NT2/D1 (cell line): ENCODE data around the gene XKR7.

Experiments used
- DNase-seq: peaks from one replicate; pipeline ENCODE4 v3.0.0-alpha.2; 2011; ENCODE audit warnings: low read depth, low spot score
- H3K27me3 ChIP-seq: 2 replicates; pipeline ENCODE4 v1.6.0; 2011; ENCODE audit warnings: mild to moderate bottlenecking; ENCODE audit not compliant: insufficient read length, insufficient read depth
- H3K36me3 ChIP-seq: 2 replicates; pipeline ENCODE4 v1.6.1; 2011; ENCODE audit warnings: mild to moderate bottlenecking, low read length, mixed read lengths; ENCODE audit not compliant: insufficient read depth, insufficient read length
- H3K4me1 ChIP-seq: 2 replicates; pipeline ENCODE4 v1.5.1; 2011; ENCODE audit not compliant: insufficient read depth, insufficient read length
- H3K4me3 ChIP-seq: 2 replicates; pipeline ENCODE4 v1.5.1; 2011; ENCODE audit warnings: low read depth; ENCODE audit not compliant: insufficient read length
- H3K9ac ChIP-seq: 2 replicates; pipeline ENCODE4 v1.6.0; 2011; ENCODE audit warnings: low read depth; ENCODE audit not compliant: insufficient read length
- H3K9me3 ChIP-seq: 2 replicates; pipeline ENCODE4 v1.5.1; 2011; ENCODE audit warnings: mild to moderate bottlenecking, low read length; ENCODE audit not compliant: insufficient read depth
- SUZ12 ChIP-seq: IDR thresholded peaks from 2 replicates; pipeline ENCODE4 v1.6.1; 2011; ENCODE audit not compliant: insufficient read length, insufficient read depth; ENCODE audit errors: extremely low read depth
- YY1 ChIP-seq: IDR thresholded peaks from 2 replicates; pipeline ENCODE4 v1.6.1; 2011; ENCODE audit not compliant: insufficient read length, insufficient read depth
- ZNF274 ChIP-seq: IDR thresholded peaks from 2 replicates; pipeline ENCODE4 v1.6.1; 2011; ENCODE audit warnings: mild to moderate bottlenecking, low read depth, low read length

XKR7 gene

GRCh38 chr20:31969991-31970390 lies 2.0 kb downstream of the XKR7 start:
- H3K27me3 ChIP-seq: peaks cover 54% of the 10 kb centered on the region
- no peak for TF ChIP-seq SUZ12
- no peak for TF ChIP-seq YY1
- no peak for TF ChIP-seq ZNF274
- H3K36me3 ChIP-seq: no peaks in the 10 kb centered on the region
- no peak for DNase-seq
- H3K9ac ChIP-seq: no peak overlapping the region
- peaks cover under 1% of the 10 kb centered on the region for H3K4me1 ChIP-seq
- H3K4me3 ChIP-seq: no peak overlapping the region
- H3K9me3 ChIP-seq: no peaks in the 10 kb centered on the region

DNA sequence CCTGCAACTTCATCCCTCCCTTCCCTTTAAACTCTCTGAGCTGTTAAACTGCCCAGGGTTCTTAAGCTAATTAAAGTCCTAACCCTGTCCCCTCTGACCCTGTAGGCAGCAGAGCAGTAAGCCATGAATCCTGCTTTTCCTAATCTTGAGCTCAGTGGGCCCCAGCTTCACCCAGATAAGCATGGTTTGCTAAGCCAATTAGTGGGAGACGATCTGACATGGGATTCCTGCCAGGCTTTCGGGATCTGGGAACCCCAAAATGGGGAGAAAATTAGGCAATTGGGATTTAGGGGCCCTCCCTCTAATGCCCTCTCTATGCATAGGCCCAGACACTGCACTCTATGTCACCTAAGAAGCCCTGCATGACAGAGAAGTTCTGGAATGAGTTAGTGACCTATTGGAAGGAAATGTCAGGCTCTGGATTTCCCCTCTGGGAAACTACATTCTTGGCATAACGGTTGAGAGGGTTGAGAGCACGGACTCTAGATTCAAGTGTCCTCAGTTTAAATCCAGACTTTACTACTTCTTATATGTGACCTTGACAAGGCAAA lies 4.6 kb downstream of the XKR7 start:
- Histone ChIP-seq H3K9ac (no peak overlapping the region), H3K4me1 (peaks cover 5% of the 10 kb centered on the region), H3K36me3 (no peaks in the 10 kb centered on the region), H3K9me3 (no peaks in the 10 kb centered on the region), H3K27me3 (peaks cover 31% of the 10 kb centered on the region), H3K4me3 (no peak overlapping the region)
- TF ChIP-seq YY1 (no peak), SUZ12 (no peak), ZNF274 (no peak)
- no peak for DNase-seq

GRCh38 chr20:31974296-31974695 lies 6.3 kb downstream of the XKR7 start:
- no peak overlapping the region for H3K4me3 ChIP-seq

DNA sequence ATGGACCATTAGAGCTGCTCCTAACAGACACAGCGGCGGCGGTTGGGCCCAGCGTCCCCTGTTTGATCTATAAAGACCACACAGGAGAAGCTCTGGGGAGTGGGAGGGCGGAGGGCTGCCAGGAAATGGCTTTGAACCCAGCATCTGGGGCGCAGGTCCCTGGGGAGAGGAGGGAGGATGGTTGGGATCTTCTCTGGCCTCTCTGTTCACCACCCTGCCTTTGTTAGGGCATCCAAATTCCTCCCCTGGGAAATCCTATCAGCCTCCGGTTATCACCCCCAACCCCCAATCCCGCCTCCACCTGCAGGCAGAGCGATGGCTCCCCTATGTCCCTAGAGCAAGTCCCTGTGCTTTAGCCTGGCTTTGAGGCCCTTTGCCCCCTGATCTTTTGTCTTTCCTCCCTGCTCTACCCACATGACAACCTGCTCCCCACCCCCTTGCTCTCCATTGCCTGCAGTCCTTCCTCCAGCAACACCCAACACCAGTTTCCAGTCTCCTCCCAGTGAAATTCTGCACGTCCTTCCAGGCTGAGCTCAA lies 7.1 kb downstream of the XKR7 start:
- Histone ChIP-seq H3K9me3 (no peaks in the 10 kb centered on the region), H3K27me3 (peaks cover 12% of the 10 kb centered on the region), H3K4me3 (no peak overlapping the region), H3K4me1 (peaks cover 5% of the 10 kb centered on the region), H3K36me3 (no peaks in the 10 kb centered on the region), H3K9ac (no peak overlapping the region)
- DNase-seq: peak; percentile 69
- TF ChIP-seq ZNF274: no peak
- no peak for TF ChIP-seq SUZ12
- TF ChIP-seq YY1: no peak

More at GRCh38 chr20:31974296-31974695, 6.3 kb downstream of the XKR7 start:
- Histone ChIP-seq H3K4me1 (peaks cover 5% of the 10 kb centered on the region), H3K9me3 (no peaks in the 10 kb centered on the region), H3K9ac (no peak overlapping the region), H3K36me3 (no peaks in the 10 kb centered on the region), H3K27me3 (peaks cover 20% of the 10 kb centered on the region)
- no peak for DNase-seq
- TF ChIP-seq SUZ12 (no peak), YY1 (no peak), ZNF274 (no peak)

DNA sequence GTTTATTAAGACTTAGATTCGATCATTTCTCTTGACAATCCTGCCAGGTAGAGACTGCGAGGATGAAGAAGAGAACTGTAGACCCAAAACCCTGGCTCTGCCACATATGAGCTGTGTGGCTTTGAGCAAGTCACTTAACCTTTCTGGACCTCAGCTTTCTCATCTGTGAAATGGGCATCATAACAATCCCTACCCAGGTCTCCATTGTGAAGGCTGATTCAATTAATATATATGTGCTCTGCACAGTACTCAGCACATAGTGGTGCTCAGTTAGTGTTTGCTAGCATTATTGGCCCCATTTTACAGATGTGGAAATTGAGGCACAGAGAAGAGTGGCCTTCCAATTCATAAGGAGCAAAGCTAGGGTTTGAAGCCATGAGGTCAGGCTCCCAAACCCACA lies 7.9 kb downstream of the XKR7 start:
- peaks cover 4% of the 10 kb centered on the region for H3K27me3 ChIP-seq
- H3K4me3 ChIP-seq: no peak overlapping the region
- H3K9me3 ChIP-seq: no peaks in the 10 kb centered on the region
- no peak overlapping the region for H3K9ac ChIP-seq
- TF ChIP-seq SUZ12 (no peak), ZNF274 (no peak), YY1 (no peak)
- H3K36me3 ChIP-seq: no peaks in the 10 kb centered on the region
- peaks cover 5% of the 10 kb centered on the region for H3K4me1 ChIP-seq
- DNase-seq: no peak

- Histone ChIP-seq H3K9me3 (no peaks in the 10 kb centered on the region), H3K4me1 (peaks cover 5% of the 10 kb centered on the region)
Observed at GRCh38 chr20:31977080-31977479, 9.1 kb downstream of the XKR7 start.

DNA sequence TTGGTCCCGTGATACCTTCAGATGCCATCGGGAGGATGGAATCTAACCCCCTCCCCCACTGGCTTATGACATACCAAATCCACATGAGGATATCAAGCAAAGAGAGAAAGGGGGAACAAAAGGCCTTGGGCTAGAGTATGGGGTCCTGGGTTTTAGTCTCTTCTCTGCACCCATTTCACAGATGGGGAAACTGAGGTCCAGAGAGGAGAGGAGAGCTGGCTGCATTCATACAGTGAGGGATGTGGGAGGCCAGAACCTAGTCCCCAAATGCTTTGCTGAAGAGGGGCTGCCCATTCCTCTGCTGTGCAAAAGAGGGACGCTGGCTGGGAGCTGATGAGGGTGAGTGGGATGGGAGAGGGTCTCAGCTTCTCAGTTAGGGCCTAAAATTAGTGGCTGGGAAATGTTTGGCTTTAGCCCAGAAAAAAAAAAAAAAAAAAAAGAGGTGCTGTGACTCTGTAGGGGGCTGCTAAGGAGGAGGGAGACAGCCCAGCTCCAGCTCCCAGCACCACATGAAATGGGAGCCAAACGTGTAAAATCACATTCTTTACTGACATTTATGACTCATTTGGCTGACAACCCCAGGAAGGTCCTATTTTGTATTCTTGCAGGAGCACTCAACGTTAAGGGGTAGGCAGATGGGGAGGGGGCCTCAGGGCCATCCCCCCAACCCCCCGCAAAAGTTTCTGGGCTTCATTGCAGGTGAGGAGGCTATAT lies 11.9 kb downstream of the XKR7 start:
- DNase-seq: no peak
- no peaks in the 10 kb centered on the region for H3K9me3 ChIP-seq
- H3K4me3 ChIP-seq: no peak overlapping the region
- H3K36me3 ChIP-seq: no peaks in the 10 kb centered on the region
- TF ChIP-seq ZNF274 (no peak), YY1 (no peak), SUZ12 (no peak)
- H3K27me3 ChIP-seq: no peaks in the 10 kb centered on the region
- H3K9ac ChIP-seq: no peak overlapping the region
- H3K4me1 ChIP-seq: peaks cover 5% of the 10 kb centered on the region

More at GRCh38 chr20:31977080-31977479, 9.1 kb downstream of the XKR7 start:
- no peak for DNase-seq
- no peak for TF ChIP-seq ZNF274
- no peak for TF ChIP-seq YY1
- no peak for TF ChIP-seq SUZ12
- Histone ChIP-seq H3K4me3 (no peak overlapping the region), H3K9ac (no peak overlapping the region), H3K27me3 (no peaks in the 10 kb centered on the region), H3K36me3 (no peaks in the 10 kb centered on the region)
